ENCODE data around the gene GH2.
A peak's percentile ranks its signal among the peaks of the same experiment; 100 is the strongest.
"Not testable (repeated sequence)": the region's sequence is repeated elsewhere in the genome, so short reads cannot be mapped to it uniquely, and the experiment has no call there.

GH2 gene

DNA sequence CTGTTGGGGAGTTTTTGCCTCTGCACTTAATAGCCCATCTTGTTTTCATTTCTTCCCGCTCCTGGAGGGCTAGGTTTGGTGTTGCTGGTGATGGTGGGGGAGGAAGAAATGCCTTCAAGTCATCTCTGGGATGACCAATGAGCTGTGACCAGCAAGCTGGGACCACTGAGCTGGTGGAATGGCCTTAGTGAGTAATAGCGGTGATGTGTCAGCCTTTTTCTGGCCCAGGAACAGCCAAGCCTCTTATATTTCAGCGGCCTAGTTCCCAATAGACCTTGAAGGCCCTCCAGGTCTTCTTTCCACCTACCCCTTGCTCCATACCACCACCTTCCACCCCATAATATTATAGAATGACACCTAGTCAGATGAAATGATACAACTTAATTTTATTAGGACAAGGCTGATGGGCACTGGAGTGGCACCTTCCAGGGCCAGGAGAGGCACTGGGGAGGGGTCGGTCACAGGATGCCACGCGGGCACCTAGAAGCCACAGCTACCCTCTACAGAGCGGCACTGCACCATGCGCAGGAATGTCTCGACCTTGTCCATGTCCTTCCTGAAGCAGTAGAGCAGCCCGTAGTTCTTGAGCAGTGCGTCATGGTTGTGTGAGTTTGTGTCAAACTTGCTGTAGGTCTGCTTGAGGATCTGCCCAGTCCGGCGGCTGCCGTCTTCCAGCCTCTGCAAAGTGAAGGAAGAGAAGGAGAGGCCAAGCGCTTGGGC is 9.9 kb downstream of the GH2 start:
- DNase-seq = not testable (repeated sequence)

DNA sequence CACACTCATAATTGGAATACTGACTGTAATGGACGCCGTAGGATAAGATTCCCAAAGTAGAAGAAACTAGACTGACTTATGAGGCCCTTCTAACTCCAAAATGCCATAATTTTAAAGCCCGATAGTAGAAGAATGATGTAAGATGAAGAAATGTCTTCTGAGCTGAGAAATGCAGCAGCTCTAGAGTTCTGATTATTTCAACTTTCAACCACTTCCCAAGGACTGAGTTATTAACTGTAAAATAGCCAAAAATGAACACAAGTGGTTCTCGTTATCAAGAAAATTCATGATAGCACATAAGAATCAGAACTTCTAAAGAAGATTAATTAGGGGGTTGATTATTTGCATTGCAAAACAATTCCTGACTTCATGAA is 11.5 kb downstream of the GH2 start:
- not testable (repeated sequence) for DNase-seq

DNA sequence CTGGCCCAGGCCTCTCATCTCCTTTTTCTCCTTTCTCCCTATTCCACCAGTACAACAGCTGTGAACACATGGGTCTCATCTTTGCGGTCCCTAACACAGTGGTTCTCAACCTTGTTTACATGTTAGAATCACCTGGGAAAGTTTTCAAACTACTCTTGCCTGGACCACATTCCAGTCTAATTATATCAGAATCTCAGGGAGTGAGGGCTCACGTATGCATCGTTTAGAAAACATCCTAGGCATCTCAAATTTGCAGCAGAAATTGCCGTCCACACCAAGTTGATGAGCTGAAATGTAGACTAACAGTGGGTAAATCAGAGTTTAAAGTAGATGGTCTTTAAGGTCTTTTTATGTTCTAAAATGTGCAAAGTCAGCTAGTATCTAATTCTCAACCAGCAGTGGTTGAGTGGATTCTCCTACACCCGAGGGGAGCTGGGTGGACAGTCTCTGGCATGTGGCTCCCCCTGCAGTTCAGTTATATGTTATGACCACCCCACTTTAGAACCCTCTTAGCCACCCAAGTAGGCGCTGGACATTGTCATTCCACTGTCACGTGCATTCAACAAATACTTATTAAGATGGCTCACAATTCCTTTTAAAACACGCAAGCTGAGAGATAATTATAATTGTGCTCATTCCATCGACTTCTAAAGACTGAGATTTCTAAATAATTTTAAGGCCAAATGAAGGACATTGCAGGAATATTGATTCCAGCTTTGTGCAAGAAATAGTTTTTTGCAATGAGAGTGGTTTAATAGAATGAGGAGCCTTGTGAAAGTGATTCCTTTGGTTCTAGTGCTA is 12.1 kb downstream of the GH2 start:
- DNase-seq = not testable (repeated sequence)

DNA sequence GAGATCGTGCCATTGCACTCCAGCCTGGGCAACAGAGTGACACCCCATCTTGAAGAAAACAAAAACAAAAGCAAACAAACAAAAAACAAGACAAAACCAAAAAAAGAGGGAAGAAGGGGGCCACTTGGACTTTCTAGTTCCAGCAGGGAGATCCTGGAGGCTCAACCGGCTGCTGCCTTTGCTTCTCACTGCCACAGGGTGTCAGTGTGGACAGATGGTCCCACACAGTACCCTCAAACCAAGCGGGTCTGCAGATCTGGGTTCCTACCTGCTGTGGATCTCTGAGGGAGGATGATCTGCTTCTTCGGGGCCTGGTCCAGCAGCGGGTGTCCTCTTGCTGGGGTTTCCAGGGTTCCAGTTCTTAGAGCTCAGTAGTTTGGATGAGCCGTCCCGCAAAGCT is 15.1 kb downstream of the GH2 start:
- DNase-seq = not testable (repeated sequence)

DNA sequence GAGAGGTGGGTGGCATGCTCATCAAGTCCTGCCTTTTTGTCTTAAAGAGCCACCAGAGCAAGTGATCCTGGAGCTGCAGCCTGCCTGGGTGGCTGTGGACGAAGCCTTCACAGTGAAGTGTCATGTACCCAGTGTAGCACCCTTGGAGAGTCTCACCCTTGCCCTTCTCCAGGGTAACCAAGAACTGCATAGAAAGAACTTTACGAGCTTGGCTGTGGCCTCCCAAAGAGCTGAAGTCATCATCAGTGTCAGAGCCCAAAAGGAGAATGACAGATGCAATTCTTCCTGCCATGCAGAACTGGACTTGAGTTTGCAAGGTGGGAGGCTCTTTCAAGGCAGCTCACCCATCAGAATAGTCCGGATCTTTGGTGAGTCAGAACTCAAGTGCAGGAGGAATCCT is 22.5 kb downstream of the GH2 start:
- no peak for DNase-seq

DNA sequence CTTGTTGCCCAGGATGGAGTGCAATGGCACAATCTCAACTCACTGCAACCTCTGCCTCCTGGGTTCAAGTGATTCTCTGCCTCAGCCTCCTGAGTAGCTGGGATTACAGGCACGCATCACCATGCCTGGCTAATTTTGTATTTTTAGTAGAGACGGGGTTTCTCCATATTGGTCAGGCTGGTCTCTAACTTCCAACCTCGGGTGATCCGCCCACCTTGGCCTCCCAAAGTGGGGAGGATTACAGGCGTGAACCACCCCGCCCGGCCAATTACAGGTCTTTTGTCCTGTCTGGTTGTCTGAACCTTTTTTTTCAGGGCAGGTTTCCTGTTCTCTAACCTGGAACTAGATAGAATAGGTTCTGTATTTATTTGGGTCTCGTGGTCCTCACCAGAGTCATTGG is 25.3 kb downstream of the GH2 start:
- not testable (repeated sequence) for DNase-seq

DNA sequence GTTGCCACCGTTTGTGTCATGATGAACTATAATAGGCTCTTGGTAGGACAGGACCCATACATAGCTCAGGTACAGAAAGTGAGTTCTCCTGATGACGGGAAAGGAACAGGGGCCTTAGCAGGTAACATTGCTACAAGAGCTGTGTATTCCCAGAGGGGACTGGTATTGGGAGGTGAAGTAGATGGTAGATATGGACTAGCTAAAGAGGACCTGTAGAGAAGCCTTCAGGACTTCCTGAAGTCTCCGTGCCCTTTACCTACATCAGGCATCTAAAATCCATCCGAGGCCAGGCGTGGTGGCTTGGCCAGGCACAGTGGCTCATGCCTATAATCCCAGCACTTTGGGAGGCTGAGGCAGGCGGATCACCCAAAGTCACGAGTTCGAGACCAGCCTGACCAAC is 26.6 kb downstream of the GH2 start:
- DNase-seq = no peak

DNA sequence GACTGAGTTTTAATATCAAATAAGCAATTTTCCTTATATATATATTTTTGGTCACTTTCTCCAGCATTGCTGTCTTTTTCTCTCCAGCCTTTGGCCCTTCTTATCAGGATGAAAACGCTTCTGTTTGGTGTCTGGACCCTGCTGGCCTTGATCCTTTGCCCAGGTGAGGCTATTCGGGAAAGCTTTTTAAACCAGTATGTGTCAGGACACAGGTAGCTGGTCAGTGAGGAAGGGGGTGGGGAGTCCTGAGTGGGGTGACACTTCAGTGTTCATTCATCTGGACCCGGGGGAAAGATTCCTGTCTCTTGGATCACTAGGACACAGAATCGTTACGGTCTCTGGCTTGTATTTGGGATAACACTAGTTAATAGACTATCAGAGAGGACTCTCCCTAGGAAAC is 27.0 kb downstream of the GH2 start:
- DNase-seq = no peak

DNA sequence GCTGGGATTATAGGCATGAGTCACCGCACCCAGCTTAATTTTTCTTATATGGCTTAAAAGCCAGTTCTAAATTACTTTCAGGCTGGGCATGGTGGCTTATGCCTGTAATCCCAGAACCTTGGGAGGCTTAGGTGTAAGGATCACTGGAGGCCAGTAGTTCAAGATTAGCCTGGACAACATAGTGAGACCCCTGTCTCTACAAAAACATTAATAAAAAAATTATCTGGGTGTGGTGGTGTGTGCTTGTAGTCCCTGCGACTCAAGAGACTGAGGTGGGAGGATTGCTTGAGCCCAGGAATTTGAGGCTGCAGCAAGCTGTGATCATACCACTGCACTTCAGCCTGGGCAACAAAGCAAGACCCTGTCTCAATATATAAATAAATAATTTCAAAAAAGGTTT is 28.5 kb downstream of the GH2 start:
- DNase-seq = no peak

DNA sequence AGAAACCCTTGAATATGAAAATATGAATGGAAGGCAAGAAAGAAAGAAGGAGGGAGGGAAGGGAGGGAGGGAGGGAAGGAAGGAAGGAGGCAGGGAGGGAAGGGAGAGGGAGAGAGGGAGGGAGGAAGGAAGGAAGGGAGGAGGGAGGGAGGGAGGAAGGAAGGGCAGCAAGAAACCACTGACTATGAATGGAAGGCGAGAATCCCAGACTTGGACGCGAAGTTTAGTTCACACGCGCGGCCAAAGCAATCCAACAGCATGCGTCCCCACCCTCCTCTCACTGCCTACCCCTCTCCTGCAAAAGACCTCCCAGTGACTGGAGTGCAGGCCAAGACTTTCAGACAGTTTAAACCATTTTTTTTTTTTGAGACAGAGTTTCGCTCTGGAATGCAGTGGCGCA is 31.3 kb downstream of the GH2 start:
- DNase-seq = no peak

DNA sequence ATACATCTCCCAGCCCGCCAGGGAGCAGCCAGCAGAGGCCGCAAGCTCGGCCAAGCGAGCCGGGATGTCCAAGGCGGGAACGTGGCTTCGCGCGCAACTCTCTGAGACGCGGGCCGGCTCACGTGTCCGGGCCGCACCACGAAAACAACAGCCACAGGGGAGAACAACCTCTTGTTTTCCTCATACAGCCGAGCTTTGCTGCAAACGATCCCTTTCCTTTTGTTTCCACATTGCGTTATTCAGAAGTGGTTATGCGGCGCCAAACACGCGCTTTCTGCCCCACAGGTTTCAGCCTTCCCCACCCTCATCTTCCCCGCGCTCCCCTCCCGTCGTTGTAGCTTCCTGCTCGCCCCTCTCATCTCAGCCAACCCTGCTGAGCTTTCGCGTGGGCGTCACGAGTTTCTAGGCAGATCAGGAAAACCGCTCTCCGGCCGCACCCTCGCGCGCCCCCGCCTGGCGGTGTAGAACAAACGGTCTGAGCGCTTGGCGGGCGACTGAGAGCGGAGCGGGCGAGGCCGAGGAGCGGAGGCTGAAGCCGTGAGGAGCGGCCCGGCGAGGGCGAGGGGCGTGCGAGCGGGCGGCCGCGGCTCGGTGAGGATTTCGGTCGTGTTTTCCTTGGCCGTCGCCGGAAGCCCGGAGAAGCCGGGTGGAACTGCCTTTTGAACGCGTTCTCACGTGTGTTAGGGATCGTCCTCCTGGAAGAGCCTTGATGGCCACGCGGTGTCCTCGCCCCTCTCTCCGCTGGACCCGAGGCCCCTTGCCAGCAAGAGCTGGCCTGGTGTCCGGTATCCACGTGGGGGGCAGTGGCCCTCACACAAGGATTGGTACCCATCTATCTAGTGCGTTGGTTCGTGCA is 32.7 kb downstream of the GH2 start:
- DNase-seq = peak; percentile 99

DNA sequence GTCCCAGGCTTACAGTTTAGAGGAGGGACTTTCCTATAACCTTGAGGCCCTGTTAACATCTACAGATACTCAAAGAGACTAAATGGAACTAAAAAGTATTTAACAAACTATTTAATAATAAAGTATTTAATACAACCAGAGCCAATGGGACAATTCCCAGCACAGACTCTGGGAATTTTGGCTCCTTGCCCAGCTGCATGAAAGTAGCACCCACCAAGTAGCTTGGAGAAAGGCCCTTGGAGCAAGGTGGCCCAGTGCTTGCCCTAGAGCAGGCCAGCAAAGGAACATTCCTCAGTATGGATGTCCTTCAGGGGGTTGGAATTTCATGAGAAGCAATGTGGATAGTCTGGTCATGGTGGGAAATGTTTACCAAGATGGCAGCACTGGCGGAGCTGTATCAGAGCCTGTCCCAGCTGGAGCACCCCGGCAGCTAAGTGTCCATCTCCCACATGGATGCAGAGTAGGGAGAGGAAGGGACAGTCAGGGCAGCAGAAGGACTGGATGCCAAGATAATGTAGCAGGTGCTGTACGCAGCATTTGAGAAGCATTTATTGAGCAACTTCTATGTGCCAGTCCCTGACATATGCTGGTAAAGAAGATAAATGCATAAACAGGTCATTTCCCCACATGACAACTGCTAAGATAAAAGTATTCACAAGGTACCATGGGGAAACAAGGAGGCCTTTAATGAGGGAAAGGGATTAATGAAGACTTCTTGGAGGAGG is 34.1 kb downstream of the GH2 start:
- DNase-seq = no peak

DNA sequence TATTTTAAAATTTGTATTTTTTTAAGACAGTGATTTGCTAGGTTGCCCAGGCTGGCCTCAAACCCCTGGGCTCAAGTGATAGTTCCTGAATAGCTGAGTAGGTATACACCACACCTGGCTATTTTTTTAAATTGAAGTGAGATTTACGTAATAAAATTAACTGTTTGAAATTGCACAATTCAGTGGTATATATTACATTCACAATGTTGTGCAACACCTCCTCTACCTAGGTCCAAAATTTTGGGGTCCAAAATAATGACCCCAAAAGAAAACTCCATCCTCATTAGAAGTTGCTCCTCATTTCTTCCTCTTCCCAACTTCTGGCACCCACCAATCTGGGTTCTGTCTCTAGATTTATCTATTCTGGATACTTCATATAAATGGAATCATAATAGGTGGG is 36.2 kb downstream of the GH2 start:
- DNase-seq = no peak

DNA sequence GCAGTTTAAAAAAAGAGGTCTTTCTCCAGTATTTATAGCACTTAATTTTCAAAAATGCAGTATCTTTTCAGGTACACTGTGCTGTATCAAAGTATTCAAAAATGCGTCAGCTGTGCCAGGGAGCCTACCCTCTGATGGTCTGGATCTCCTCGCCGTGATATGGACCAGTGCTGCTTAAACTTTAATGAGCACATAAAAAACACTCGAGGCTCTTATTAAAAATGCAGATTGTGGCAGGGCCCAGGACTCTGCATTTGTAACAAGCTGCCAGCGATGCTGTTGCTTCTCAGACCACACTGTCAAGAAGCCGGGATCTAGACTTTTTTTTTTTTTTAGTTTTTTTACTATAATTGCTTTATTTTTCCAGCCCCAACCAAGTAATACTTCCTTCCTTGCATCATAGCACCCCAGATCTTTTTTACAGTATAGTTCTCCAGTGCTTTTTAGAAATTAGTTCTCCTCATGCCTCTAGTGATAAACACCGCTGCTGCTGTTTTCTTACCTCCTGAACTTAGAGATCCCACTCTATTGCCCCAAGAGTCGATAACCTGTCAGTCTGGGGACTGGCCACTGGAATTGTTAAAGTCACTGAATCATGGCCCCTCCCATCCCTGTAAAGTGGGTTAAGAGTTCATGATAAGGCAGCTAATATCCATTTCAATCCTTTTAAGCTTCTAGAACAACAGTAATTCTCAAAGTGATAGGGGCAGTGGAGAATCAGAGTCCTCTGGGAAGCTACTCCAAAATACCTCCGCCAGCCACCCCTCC is 37.6 kb downstream of the GH2 start:
- no peak for DNase-seq

DNA sequence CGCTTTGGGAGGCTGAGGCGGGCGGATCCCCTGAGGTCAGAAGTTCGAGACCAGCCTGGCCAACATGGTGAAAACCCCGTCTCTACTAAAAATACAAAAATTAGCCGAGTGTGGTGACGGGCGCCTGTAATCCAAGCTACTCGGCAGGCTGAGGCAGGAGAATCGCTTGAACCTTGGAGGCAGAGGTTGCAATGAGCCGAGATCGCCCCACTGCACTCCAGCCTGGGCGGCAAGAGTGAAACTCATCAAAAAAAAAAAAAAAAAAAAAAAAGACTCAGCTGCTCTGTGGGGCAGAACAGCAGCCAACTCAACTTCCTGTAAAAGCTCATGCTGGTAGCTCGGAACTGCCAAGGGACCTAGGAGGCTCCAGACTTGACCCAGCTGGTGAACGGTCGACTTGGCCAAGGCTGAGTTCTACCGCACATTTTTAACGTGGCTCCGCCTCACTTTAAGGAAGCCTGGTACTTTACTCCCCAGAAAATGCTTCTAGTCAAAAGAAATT is 38.3 kb downstream of the GH2 start:
- not testable (repeated sequence) for DNase-seq

DNA sequence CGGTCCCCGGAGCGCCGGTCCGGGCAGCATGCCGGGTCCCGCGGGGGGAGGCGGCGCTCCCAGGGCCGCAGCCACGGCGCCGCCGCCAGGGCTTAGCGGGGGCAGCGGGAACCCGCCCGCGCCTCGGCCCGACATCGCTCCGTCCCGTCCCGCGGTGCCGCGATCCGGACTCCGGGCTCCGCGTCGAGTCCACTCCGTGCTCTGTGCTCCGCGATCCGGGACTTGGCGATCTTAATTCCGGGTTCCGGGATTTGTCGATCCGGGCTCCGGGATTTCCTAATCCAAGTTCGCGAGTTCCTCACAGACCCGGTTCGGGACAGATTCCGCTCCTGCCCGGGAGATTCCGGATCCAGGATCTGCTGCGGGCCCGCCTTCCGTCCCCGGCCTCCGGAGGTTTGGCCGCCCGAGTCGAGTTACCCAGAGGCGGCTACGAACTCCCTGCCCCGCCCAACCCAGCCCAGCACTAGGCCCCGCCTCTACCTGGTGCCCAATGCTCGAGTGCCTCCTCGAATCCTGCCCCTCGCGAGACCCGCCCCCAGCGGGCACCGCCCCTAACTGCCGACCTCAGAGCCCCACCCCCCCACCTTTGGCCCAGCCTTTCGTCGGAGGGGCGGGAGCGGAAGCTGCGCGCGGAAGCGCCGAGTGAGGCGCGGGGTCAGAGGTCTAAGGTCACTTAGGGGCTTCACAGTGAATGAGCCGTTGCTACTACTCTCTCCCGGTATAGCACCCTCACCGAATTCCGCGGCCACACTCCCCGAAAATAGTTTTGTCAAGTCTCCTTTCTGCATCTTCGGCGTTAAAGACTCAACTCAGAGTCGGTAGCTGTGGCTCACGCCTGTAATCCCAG is 39.0 kb downstream of the GH2 start, which contains the start of gene SMARCD2:
Gene SMARCD2 (minus strand): TSS at position 146 of the 847 bp plus-strand sequence. CDS start 11 bp downstream, at position 135.
- peak; percentile 99 for DNase-seq

DNA sequence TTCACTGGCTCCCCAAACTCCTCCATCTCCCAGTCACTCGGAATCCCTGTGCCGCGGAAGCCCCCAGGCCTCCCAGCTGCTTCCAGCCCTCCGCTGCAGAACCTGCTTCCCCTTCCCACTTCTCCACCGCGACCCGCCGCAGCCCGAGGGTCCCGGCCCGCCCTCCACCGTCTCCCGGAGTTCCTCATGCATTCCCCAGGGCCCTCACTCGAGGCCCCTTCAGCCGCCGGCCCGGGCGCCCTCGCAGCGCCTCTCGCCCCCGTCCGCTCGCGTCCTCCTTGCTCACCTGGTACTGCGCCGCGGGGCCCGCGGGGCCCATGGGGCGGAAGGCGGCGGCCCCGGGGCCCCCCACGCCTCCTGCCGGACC is 39.6 kb downstream of the GH2 start:
- DNase-seq = no peak

DNA sequence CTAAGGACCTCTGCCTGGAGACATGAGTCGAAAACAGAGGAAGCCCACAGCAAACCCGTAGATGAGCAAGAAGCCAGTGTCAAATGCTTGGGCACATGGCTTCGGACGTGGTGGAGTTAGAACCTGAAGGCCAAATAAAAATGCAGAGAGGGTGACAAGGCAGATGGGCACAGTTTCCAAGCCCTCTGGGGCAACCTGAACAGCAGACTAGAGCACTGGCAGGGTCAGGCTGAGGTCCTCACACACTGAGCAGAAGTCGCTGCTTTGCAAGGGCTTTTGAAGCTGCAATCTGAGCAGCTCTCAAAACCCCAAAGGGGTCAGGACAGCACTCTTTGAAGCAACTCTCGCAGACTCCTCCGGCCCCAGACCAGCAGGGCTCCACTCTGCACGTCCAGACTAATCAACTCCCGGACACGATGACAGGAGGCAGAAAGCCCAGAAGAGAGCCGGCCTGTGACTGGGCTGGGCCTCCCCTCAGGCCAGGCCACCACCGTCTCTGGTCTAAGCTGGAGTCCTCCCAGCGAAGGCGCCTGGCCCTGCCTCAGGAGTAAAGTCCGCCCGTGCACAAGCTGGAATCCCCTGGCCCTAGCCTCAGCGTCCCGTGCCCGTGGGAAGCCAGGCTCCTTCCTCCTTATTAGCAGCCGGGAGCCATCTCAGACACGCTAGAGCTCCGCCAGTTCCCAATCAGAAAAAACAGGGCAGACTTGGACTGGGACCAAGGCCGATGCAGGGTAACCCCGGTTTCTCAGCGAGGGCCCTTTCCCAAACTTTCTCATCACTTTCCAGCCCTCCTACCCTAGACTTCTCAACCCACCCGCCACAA is 40.2 kb downstream of the GH2 start:
- no peak for DNase-seq

DNA sequence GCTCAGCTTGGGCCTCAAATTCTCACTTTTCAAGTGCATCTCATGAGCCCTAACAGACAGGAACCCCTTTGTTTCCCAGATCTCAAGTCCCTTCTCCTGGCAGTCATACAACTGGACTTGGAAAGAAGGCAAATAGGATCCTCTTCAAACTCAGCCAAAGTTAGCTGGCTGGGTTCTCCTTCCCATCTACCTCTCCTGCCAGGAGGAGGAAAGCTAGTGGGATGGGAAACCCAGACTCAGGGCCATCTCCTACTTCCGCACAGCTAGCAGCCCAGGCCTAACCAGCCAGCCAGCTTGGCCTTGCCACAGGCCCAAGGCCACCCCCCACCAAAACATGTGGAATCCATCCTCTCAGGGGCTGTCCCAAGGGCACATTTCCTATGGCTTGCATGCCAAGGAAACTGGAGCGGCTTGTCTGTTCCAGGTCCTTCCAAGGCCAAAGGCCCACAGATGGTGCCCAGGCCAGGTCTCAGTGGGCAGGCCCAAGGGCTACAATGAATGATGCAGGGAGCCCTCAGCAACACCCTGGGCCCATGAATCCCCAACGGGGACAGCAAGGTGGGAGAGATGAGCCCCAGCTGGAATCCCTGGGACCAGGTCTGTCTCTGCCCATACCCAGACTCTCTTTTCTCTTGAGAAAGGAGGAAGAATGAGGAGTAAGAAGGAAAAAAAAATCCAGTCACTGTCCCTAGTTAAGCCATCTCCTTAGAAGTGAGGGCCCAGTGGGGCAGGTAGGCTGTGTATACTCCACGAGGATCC is 41.0 kb downstream of the GH2 start:
- no peak for DNase-seq
